HG03039 (cell line): ENCODE data around the gene TRAF7.

Source experiments
- ATAC-seq: cut with Tn5 transposase; IDR thresholded peaks from one replicate; pipeline ENCODE4 v1.9.1; 2021; ENCODE audit warnings: mild to moderate bottlenecking, moderate library complexity; ENCODE audit not compliant: unreplicated experiment

The TRAF7 gene

DNA sequence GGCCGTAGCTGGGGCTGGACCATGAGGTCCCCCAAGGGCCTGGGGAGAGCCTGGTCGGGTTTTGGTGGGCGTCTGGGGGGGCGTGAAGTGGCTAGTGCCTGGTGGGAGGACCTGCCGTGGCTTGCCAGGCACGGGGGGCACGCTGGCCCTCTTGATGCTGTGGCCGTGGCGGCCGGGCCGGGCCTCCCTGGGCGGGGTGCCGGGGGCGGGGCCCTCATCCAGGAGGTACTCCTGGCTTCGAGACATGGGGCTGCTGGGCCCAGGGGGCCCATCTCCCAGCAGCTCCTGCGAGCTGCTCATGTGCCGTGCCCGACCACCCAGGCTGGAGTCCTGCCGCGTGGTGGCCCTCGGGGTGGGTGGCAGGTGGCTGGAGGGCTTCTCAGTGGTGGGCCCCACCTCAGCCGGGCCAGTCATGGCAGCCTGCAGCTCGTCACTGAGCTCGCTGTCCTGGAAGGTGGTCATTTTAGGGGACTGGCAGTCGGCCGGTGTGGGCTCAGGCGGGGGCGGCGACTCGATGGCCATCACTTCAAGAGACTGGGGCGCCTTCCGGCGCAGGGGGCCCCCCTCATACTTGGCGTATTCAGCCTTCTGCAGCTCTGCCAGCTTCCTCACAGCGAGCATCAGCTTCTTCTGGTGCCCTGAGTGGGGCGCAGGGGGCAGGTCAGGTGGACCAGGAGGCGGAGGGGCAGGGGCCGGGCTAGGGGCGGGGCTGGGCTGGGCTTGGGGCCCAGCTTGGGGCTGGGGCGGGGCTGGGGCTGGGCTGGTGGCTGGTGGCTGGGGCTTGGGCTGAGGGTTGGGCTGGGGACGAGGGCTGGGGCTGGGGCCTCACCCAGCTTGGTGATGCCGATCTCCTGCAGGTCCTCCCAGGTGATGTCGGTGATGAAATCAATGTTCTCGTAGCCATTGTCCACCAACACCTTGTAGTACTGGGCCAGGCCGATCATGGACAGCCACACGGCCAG is 25.7 kb downstream of the TRAF7 start:
- ATAC-seq = no peak

DNA sequence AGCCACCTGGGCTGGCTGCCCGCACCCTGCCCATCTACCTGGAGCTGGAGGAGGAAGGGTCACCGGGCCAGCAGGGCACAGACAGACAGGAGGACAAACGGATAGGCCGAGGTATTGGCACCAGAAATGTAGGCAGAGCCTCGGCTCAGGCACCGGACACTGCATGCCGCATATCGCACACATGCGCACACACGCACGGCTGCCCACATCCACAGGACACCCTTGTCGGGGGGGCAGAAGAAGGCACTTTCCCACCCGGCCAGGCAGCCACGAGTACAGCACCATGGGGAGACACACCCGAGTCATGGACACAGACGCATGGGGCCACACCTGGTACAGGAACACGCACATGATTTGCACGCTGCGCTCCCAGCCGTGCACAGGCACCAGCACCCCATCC is 26.4 kb downstream of the TRAF7 start:
- no peak for ATAC-seq

GRCh38 chr16:2183671-2184070 is 28.1 kb downstream of the TRAF7 start:
- ATAC-seq = no peak

DNA sequence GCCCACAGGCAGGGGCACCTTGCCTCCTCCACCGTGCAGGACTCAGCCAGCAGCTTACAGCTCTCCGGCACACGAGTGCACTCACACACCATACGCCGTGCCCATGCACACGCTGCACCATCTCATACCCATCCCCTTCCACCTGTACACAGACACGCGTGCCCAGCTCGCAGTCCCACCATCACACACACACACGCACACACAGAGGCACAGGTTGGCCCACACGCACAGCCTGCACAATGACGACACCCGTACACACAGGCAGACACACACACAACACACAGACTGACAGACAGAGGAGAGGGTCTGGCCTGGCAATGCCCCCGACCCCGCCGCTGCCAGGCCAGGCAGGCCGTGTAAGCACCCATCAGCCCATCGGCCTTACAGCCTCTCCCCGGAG is 28.8 kb downstream of the TRAF7 start:
- no peak for ATAC-seq

DNA sequence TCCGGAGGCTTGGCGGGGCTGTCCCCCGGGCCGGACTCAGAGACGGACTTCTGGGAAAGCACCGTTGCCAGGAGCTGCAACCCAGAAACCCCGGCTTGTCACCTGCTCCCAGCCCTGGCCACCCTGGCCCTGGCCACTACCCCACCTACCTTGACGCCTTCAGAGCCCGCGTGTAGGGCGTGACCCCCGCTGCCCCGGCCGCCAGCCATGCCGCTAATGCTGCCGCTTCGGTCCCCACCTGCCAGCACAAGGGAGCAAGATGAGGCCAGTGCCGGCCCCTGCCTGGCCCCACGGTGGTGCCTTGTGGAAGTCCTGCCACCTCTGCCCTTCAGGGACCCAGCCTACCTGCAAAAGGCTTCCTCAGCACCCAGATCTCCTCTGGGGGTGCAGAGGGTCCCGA is 29.4 kb downstream of the TRAF7 start:
- no peak for ATAC-seq

- ATAC-seq = no peak
Observed at GRCh38 chr16:2186064-2186463, 30.5 kb downstream of the TRAF7 start.

DNA sequence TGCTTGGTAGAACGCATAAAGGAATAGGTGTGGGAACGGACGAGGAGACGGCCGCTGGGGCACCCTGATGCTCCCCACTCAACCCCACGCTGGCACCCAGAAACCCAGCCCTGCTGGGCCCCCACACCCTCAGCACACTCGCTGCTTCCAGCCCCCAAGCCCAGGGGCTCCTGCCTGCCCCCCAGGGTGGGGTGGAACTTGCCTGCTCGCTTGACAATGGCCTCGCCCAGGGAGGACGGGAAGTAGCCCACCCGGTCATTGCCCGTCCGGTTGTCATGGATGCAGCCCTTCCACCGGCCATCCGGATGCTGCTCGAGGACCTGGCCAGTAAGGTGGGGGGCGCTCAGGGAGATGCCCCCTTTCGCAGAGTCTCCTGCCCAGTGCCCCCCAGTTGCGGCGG is 30.9 kb downstream of the TRAF7 start:
- no peak for ATAC-seq

DNA sequence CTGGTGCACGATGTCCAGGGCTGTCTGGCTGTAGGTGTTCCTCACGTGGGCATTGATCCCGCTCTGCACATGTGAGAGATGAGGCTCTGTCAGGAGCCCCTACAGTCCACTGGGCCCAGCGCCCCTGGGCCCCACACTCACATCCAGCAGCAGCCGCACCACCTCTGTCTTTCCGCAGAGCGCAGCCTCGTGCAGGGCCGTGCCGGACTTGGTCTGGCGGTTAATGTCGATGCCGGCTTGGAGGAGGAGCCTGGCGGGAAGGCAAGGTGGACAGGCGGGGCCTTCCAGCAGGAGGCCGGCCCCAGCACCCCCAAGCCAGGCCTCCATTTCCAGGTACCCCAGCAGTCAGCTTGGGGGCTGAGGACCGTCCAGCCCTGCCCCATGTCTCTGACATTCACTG is 31.6 kb downstream of the TRAF7 start:
- no peak for ATAC-seq

- ATAC-seq = no peak
Observed at GRCh38 chr16:2188395-2188794, 32.8 kb downstream of the TRAF7 start.

- ATAC-seq = no peak
Observed at GRCh38 chr16:2189252-2189893, 33.8 kb downstream of the TRAF7 start.

DNA sequence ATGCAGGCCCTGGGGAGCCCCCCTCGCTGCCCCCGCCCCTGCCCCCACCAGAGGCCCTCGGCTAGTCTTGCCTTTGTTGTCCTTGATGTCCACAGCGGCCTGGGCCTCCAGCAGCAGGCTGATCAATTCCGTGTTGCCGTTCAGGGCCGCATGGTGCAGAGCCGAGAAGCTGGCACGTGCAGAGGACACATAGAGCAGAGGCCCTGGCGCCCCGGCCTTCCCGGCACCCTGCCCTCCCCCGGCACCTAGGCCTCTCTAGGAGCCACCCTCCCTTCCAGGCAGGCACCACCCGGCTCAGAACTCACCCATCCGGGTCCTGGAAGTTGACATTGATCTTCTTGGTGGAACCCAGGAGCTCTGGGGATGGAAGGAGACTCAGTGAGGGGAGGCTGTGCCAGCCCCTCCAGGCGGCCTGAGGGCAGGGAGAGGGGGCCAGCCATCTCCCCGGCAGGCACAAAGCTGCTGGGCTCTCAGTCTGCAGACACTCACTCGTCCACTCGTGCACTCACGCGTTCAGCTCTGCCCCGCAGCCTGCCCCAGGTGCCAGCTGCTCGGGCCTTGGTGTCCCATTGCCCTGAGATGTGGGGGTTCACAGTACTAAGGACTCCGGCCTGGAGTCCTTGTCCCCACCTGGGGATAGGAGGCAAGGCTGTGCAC is 34.5 kb downstream of the TRAF7 start:
- ATAC-seq = no peak

GRCh38 chr16:2190659-2191445 is 35.3 kb downstream of the TRAF7 start:
- no peak for ATAC-seq

GRCh38 chr16:2191446-2191706 is 35.8 kb downstream of the TRAF7 start:
- no peak for ATAC-seq

GRCh38 chr16:2194166-2194834 is 38.7 kb downstream of the TRAF7 start:
- no peak for ATAC-seq

DNA sequence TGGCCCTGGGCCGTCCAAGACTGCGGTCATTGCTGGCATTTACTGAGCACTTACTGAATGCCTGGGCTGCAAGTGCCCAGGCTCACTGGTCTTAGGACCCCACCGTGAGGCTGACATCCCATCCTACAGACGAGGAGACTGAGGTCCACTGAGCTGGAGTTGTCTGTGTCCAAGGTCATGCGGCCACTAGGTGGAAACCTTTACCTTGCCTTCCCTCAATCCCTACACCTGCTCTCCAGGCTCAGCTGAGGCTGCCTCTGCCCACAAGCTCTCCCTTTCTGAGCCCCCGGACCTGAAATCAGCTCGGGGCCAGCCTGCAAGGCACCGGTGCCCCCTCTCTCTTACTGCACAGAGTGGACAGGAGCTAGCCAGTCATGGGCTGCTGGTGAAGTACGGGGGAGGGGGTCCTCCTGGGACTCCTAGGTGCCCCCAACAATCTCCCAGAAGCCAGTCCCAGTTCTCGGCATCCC is 39.3 kb downstream of the TRAF7 start:
- no peak for ATAC-seq

GRCh38 chr16:2195322-2196161 is 40.0 kb downstream of the TRAF7 start:
- ATAC-seq = no peak

- ATAC-seq = no peak
Observed at GRCh38 chr16:2196162-2196980, 40.8 kb downstream of the TRAF7 start, which contains the start of gene CASKIN1. Gene CASKIN1, minus strand, starts transcription at chr16:2196605. Its CDS starts 173 bp downstream, at chr16:2196432.

DNA sequence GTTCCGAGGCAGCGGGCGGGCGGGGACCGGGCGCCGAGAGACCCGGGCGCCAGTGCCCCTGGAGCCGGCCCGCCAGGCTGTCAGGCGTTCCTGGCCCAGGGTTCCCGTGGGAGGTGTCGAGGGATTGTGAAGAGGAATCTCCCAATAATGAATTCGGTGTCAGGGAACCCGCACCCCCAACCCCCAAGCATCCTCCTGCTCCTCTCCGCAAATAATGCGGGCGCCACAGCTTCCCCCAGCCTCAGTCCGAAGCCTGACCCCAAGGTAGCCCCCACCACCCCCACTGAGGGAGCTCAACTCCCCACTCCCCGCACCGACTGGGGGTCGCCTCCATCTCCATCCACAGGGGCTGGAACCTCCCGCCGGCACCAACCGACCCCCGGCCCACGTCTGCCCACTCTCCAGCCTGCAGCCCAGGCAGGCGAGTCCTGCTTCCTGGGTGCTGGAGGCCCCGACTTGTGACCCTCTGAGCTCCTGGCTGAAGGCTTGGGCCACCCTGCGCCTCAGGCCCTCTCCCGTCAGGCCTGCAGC is 41.5 kb downstream of the TRAF7 start:
- no peak for ATAC-seq
